Omental fat pad (tissue), 4 donors: ENCODE measurements around the gene DAP3. TPM values are rescaled to one million over a fixed set of nuclear protein-coding genes. Genes with fewer than 3 reads are reported as not detected.
A peak's percentile ranks its signal among the peaks of the same experiment; 100 is the strongest.
"Not testable (repeated sequence)": the region's sequence is repeated elsewhere in the genome, so short reads cannot be mapped to it uniquely, and the experiment has no call there.

Source experiments
- ATAC-seq: fragments of 150-250 bp; one replicate; pipeline ENCODE4 v1.9.1; 2016; ENCODE audit warnings: mild to moderate bottlenecking, moderate library complexity; ENCODE audit not compliant: low FRiP score
- DNase-seq: peaks from one replicate; pipeline ENCODE4 v3.0.0-alpha.2; 2019; ENCODE audit warnings: low spot score
- CTCF ChIP-seq, 3 donors: fragments of 450-650 bp; IDR thresholded peaks; one replicate each; pipeline ENCODE4 v1.5.1; 2016 to 2017; ENCODE audit warnings: antibody characterized with exemption in 3 of 3, mild to moderate bottlenecking in 3 of 3, moderate library complexity in 2 of 3
- total RNA-seq, 4 donors: library from RNA; depleted of rRNA; stranded (reverse); fragments of >200 nt; gene quantifications; one replicate each; pipeline ENCODE4 v1.1.0, GENCODE V29; 2016

DAP3 gene
- total RNA-seq, 4 donors from 2014 or later, result 118 to 170 (median 132) TPM

GRCh38 chr1:155715777-155716176 is 26.9 kb downstream of the DAP3 start:
- DNase-seq (no peak), ATAC-seq (no peak)
- TF ChIP-seq CTCF (IDR thresholded peaks at IDR 0.05), result no peak

- ATAC-seq (no peak), DNase-seq (no peak)
- no peak for TF ChIP-seq CTCF (IDR thresholded peaks at IDR 0.05)
Observed at GRCh38 chr1:155717041-155717440, 28.1 kb downstream of the DAP3 start.

- not testable (repeated sequence) for DNase-seq, ATAC-seq
Observed at GRCh38 chr1:155718524-155719115, 29.7 kb downstream of the DAP3 start.

GRCh38 chr1:155719703-155720102 is 30.8 kb downstream of the DAP3 start:
- TF ChIP-seq CTCF (IDR thresholded peaks at IDR 0.05), result no peak
- ATAC-seq, result no peak
- DNase-seq, result no peak

- DNase-seq (no peak), ATAC-seq (no peak)
- no peak for TF ChIP-seq CTCF (IDR thresholded peaks at IDR 0.05)
Observed at GRCh38 chr1:155725142-155725541, 36.3 kb downstream of the DAP3 start.

- TF ChIP-seq CTCF (IDR thresholded peaks at IDR 0.05), result no peak
- ATAC-seq (peak; percentile 71), DNase-seq (peak; percentile 32)
Observed at GRCh38 chr1:155729031-155729898, 40.4 kb downstream of the DAP3 start.

GRCh38 chr1:155740995-155741394 is 52.1 kb downstream of the DAP3 start:
- no peak for ATAC-seq
- TF ChIP-seq CTCF (IDR thresholded peaks at IDR 0.05), result no peak
- no peak for DNase-seq
